HG02970 (cell line): ENCODE results near the gene MASP1.

ENCODE experiments used
- ATAC-seq: cut with Tn5 transposase; IDR thresholded peaks from one replicate; pipeline ENCODE4 v1.9.1; 2021; ENCODE audit warnings: mild to moderate bottlenecking, moderate library complexity, moderate number of reproducible peaks; ENCODE audit not compliant: unreplicated experiment, low FRiP score

Gene MASP1

DNA sequence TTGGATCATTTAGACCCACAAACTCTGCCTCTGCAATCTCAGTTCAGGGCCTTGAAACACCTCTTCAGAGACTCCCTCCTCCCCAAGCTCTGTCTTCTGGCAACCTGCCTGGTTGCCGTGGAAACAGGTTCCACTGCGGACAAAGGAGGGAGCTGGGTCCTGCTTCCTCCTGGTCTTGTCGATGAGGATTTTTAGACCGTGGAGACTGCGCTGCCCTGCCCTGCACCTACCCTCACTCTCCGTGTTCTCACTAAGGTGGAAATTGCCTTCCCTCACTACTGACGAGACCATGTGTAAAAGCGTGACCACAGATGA lies 94.2 kb downstream of the MASP1 start, which contains the start of gene RTP1:
RTP1 (plus strand) TSS at position 152 of the 315 bp plus-strand sequence; CDS start at position 182, 30 bp downstream.
- no peak for ATAC-seq

DNA sequence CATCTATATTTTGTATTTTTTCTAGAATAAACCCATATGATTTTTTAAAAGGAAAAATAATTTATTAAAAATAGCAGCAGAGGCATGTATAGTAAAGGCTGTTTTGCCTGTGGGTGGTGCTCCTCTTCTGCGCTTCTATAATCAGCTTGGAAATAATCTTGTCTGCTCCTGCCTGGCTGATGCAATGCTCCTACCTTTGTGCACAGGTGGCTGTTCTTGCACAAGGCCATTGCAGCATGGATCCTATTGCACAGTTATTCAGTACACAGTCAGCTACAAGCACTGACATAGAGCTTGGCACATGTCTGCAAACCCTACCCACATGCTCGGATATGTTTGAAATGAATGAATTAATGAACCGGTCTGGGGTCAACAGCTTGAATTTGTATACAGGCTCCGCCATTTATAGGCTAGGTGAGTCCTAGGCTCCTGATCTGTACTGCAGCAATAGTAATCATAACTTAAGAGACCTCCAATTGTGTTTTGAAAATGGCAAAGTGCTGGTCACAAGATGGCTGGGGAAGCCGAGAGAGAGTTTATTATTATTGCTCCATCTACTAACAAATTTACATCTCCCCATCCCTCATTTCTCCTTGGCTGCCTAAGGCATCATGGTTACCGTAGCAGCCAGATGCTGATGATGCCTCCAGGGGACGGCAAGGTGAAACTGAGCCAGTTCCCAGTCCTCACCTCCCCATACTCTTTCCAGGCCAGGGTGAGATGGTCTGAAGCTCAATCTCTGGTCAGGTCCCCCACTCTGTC lies 94.8 kb downstream of the MASP1 start:
- no peak for ATAC-seq

DNA sequence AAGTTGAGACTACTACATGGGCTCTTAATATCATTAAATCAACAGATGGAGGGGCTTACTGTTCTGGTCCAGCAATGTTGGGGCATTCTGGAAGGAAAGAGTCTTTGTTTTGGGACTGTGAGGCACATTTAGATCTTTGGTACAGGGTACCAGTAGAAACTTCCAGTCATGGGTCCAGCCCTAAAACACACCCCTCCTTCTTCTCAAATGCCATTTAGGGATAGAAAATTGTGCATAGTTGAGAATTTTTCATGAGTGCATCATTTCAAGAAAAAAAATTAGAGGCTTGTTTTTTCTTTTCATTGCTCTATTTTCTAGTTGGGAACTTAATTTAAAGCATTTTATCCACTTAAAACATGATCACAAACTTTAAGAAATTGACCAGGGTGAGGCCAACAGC lies 98.4 kb downstream of the MASP1 start:
- no peak for ATAC-seq

DNA sequence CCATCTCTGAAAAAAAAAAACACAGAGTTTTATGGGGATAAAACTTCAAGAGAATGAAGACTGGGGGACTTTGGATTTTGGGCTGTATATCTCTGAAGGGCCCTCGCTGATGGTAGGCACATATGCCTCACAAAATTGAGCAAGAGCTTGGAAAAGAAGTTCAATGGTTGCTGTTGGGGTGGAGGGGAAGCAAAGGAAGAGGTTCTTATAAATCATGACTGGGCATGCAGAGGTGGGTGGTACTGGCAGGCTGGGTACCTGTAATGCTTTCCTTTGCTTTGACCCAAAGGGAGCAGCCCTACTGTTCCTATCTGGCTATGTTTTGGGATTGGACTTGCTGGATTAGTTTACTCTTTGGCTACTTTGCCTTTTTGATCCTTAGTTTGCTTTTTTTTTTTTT lies 100.3 kb downstream of the MASP1 start:
- ATAC-seq = no peak

DNA sequence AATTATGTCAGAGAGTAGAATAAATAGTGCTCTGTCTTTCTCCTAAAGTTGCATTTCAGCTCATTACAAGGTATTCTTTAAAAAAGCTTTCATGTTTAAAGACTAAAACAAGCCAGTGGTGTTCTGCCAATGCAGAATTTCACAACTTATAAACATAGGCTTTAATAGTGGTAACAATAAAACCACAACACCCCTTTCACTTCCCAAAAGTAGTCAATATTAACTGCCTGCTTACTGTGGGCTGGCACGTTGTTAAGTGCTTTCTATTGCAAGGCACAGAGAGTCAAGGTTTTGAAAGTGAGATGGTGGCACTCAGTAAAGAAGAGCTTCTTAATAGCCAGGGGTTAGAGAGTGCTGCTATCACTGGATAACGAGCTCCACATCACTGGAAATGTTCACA lies 102.6 kb downstream of the MASP1 start:
- no peak for ATAC-seq

DNA sequence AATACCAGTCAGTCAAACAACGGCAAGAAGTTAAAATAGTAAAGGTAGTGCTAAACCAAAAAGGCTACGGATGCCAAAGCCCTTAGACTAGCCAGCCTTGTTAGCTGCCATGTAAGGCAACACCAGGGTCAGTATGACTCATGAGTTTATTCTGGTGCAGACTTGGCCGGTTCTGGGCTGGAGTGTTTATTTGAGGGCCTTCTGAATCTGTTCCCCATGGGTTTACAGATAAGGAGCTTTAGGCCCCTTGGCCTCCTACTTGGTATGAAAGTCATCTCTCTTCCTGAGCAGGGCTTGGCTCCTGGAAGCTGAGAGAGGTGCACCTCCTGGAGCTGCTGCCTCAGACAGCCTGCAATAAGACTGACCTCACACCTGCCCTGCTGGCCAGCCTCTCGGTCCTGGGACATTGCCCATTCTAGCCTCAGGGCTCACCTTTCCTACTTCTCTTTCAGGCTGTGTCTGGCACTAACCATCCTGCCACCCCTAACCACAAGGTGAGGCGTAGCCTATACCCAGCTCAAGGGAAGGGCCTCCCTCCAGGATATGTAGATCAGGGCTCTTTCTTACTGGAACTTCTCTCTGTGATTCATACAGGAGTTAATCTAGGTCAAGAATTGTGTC lies 104.6 kb downstream of the MASP1 start:
- no peak for ATAC-seq

DNA sequence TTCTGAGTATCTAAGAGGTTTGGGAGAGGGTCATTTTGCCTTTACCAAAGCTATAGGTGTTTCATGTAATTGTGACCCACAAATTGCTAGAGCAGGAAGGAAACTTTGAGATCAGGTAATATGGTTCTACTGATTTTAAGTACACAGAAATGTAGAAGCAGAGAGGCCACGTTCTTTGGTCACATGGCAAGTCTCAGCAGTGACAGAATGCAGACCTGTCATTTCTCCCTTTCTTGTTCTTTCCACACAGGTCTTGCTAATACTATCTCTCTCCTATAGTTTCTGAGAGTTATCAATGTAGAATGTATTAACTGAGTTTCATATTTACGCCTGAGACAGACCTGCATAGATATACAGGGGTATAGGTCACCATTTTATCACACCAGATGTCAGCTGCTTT lies 105.2 kb downstream of the MASP1 start:
- ATAC-seq = no peak

DNA sequence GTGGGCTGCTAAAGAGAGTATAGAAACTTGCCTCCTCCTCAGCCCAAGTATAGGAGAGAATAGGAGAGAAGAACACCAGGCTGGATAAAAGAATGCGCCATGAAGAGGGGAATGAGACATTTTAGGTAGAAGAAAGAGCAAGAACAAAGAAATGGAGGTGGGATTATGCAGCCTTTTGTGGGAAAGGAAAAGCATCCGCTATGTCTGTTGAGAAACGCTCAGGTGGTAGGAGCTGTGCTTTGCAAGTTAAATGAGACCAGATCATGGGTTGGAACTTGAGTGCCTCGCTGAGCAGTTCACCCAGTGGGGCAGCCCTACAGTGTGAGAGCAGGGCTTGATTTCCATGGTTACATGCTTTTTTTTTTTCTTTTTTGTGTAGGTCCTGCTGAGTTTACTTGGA lies 105.8 kb downstream of the MASP1 start:
- ATAC-seq = no peak
